ENCODE results near the gene BTRC. TPM values are rescaled to one million over a fixed set of nuclear protein-coding genes. Genes with fewer than 3 reads are reported as not detected.

BTRC gene
- total RNA-seq, 4 donors from 2014 or later = 8.0 to 15.1 (median 10.4) TPM

- Histone ChIP-seq H3K27me3 (peaks cover 0 to 37% (median 2%) of the 10 kb centered on the region in 4 donors), H3K4me1 (peaks cover 17 to 21% (median 19%) of the 10 kb centered on the region in 3 donors), H3K36me3 (peaks cover 0 to 11% (median 0%) of the 10 kb centered on the region in 3 donors), H3K4me3 (no peak overlapping the region), H3K27ac (no peak overlapping the region), H3K9me3 (peaks cover 0 to 12% (median 7%) of the 10 kb centered on the region in 3 donors)
- no peak for TF ChIP-seq POLR2A (IDR thresholded peaks at IDR 0.05)
- TF ChIP-seq, protein P1, sequence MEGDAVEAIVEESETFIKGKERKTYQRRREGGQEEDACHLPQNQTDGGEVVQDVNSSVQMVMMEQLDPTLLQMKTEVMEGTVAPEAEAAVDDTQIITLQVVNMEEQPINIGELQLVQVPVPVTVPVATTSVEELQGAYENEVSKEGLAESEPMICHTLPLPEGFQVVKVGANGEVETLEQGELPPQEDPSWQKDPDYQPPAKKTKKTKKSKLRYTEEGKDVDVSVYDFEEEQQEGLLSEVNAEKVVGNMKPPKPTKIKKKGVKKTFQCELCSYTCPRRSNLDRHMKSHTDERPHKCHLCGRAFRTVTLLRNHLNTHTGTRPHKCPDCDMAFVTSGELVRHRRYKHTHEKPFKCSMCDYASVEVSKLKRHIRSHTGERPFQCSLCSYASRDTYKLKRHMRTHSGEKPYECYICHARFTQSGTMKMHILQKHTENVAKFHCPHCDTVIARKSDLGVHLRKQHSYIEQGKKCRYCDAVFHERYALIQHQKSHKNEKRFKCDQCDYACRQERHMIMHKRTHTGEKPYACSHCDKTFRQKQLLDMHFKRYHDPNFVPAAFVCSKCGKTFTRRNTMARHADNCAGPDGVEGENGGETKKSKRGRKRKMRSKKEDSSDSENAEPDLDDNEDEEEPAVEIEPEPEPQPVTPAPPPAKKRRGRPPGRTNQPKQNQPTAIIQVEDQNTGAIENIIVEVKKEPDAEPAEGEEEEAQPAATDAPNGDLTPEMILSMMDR (IDR thresholded peaks at IDR 0.05) = no peak
- no peak for DNase-seq
- intact Hi-C loops (cut with DNase I) = loop anchor here (10.0 kb wide), 1 partner anchor 278 kb away; no protein-coding TSS in a partner anchor
- WGBS, 2 donors = 92 to 100% methylated on average over 2 of the region's 2 CpGs
These were observed 218.8 kb downstream of the BTRC start for GRCh38 chr10:101572785-101573184.

GRCh38 chr10:101573885-101574753 lies 220.2 kb downstream of the BTRC start:
- intact Hi-C loops (cut with DNase I) = loop anchor here (10.0 kb wide), 1 partner anchor 279 kb away; no protein-coding TSS in a partner anchor

DNA sequence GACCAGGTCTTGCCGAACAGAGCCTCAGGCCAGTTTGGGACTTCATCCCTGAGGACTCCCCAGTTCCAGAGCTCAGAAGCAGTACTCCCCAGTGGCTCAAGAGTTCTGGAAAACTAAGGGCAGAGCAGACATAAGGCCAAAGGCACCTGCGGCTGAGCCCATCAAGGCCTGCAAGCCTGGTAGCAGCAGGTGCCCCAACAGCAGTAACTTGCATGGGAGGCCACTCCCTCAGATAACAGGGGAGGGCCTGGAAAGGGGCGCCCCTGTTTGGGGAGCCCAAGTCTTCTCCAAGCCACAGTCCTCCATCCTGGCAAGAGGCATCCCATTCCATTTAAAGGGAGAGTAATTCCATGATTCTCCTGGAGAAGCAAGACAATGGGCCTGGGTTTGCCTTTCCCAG lies 221.1 kb downstream of the BTRC start:
- 83 to 90% methylated on average over 2 of the region's 3 CpGs for WGBS, 2 donors
- Histone ChIP-seq H3K27ac (no peak overlapping the region), H3K4me1 (peaks cover 8 to 10% (median 10%) of the 10 kb centered on the region in 3 donors), H3K27me3 (peaks cover 0 to 14% (median 0%) of the 10 kb centered on the region in 4 donors), H3K9me3 (peaks cover 0 to 12% (median 7%) of the 10 kb centered on the region in 3 donors), H3K36me3 (peaks cover 0 to 34% (median 9%) of the 10 kb centered on the region in 3 donors), H3K4me3 (no peak overlapping the region)
- DNase-seq = no peak
- intact Hi-C loops (cut with DNase I) = loop anchor here (10.0 kb wide), 1 partner anchor 280 kb away; no protein-coding TSS in a partner anchor
- no peak for TF ChIP-seq POLR2A (IDR thresholded peaks at IDR 0.05)
- TF ChIP-seq, protein P1 (IDR thresholded peaks at IDR 0.05) = no peak

More at GRCh38 chr10:101573885-101574753, 220.2 kb downstream of the BTRC start:
- Histone ChIP-seq H3K36me3 (peaks cover 0 to 25% (median under 1%) of the 10 kb centered on the region in 3 donors), H3K27me3 (peaks cover 0 to 23% (median 2%) of the 10 kb centered on the region in 4 donors), H3K4me3 (no peak overlapping the region), H3K27ac (no peak overlapping the region), H3K4me1 (peaks cover 17 to 20% (median 19%) of the 10 kb centered on the region in 3 donors), H3K9me3 (peaks cover 0 to 12% (median 7%) of the 10 kb centered on the region in 3 donors)
- DNase-seq = no peak
- WGBS, 2 donors = 91% methylated on average over 13 to 23 of the region's 25 CpGs
- no peak for TF ChIP-seq POLR2A (IDR thresholded peaks at IDR 0.05)
- TF ChIP-seq, protein P1 (IDR thresholded peaks at IDR 0.05) = no peak

DNA sequence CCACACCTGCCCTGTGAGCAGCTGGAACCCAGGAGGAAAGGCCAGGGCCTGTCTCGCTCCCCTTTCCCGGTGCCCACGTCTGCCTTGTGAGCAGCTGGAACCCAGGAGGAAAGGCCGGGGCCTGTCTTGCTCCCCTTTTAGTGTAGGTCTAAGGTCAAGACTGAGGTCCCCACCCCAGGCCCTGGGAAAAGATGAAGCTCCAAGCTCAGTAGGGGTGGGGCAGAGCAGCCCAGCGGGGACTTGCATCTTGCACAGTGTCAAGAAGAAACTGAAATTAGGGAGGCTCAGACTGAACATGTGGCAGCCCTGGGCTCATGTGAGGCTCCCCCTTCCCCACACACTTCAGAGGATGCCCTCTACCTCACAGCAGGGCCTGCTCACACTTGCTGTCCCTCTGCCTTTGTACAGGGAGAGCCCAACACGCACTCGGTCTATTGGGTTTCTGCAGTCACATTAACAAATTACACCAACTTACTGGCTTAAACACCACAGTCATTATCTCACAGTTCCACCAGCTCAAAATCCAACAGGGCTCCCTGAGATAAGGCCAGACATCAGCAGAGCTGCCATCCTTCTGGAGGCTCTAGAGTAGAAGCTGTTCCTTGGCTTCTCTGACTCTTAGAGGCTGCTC lies 221.7 kb downstream of the BTRC start:
- Histone ChIP-seq H3K27me3 (peaks cover 0 to 8% (median 0%) of the 10 kb centered on the region in 4 donors), H3K27ac (no peak overlapping the region), H3K4me3 (no peak overlapping the region), H3K36me3 (peaks cover 0 to 41% (median 12%) of the 10 kb centered on the region in 3 donors), H3K4me1 (peaks cover 4 to 5% (median 5%) of the 10 kb centered on the region in 3 donors), H3K9me3 (peaks cover 0 to 12% (median 7%) of the 10 kb centered on the region in 3 donors)
- no peak for TF ChIP-seq POLR2A (IDR thresholded peaks at IDR 0.05)
- TF ChIP-seq, protein P1 (IDR thresholded peaks at IDR 0.05) = no peak
- intact Hi-C loops (cut with DNase I) = loop anchor here (10.0 kb wide), 1 partner anchor 281 kb away; no protein-coding TSS in a partner anchor
- no peak for DNase-seq
- 78 to 79% methylated on average over 4 to 7 of the region's 7 CpGs for WGBS, 2 donors
